Keratinocyte (primary cell): ENCODE measurements around the gene UXS1. TPM values are rescaled to one million over a fixed set of nuclear protein-coding genes. Genes with fewer than 3 reads are reported as not detected.

Experiments
- DNase-seq: peaks from one replicate; pipeline ENCODE4 v3.0.0-alpha.2; 2011; ENCODE audit warnings: low read depth, missing footprints, low spot score
- FAIRE-seq: peaks from 2 replicates; lab custom pipeline; 2011; peaks lifted over from hg19 to GRCh38; lab: Jason Lieb, UNC
- H2AFZ ChIP-seq: 2 replicates; pipeline ENCODE4 v1.6.0; 2012; ENCODE audit warnings: low read length, control low read depth, inconsistent platforms; ENCODE audit not compliant: control insufficient read depth
- H3K27ac ChIP-seq: 2 replicates; pipeline ENCODE4 v1.5.1; 2011; ENCODE audit warnings: low read length; ENCODE audit not compliant: control insufficient read depth, insufficient read depth
- H3K27me3 ChIP-seq: 3 replicates; pipeline ENCODE4 v1.6.0; 2011; ENCODE audit warnings: low read length; ENCODE audit not compliant: control insufficient read depth, insufficient read depth; ENCODE audit errors: extremely low read depth
- H3K36me3 ChIP-seq, 2 experiments: 2 replicates in 1 of 2; 3 replicates in 1 of 2; pipeline ENCODE4 v1.5.1; 2011; ENCODE audit warnings: low read length in 2 of 2, mild to moderate bottlenecking in 1 of 2; ENCODE audit not compliant: control insufficient read depth in 2 of 2, insufficient read depth in 2 of 2; ENCODE audit errors: extremely low read depth in 1 of 2
- H3K4me1 ChIP-seq: 3 replicates; pipeline ENCODE4 v1.5.1; 2011; ENCODE audit warnings: low read length; ENCODE audit not compliant: control insufficient read depth, insufficient read depth; ENCODE audit errors: extremely low read depth
- H3K4me2 ChIP-seq: 3 replicates; pipeline ENCODE4 v1.6.0; 2011; ENCODE audit warnings: low read depth, low read length; ENCODE audit not compliant: control insufficient read depth, insufficient read depth; ENCODE audit errors: extremely low read depth
- H3K4me3 ChIP-seq, 3 experiments: fragments of 200-600 bp in 1 of 3; sonication (generic) in 1 of 3; 2 replicates in 2 of 3; 3 replicates in 1 of 3; pipeline ENCODE4 v1.5.1; 2011 to 2016; ENCODE audit warnings: low read length in 3 of 3, mild to moderate bottlenecking in 3 of 3, control low read depth in 2 of 3, inconsistent platforms in 1 of 3, low read depth in 1 of 3, mixed read lengths in 1 of 3, mixed run types in 1 of 3, moderate library complexity in 1 of 3; ENCODE audit not compliant: control insufficient read depth in 2 of 3, insufficient read depth in 2 of 3; ENCODE audit errors: extremely low read depth in 1 of 3
- H3K79me2 ChIP-seq: 2 replicates; pipeline ENCODE4 v1.6.0; 2012; ENCODE audit warnings: low read length; ENCODE audit not compliant: control insufficient read depth, insufficient read depth
- H3K9ac ChIP-seq: 3 replicates; pipeline ENCODE4 v1.6.0; 2011; ENCODE audit warnings: low read length; ENCODE audit not compliant: control insufficient read depth, insufficient read depth; ENCODE audit errors: extremely low read depth
- H3K9me1 ChIP-seq: 3 replicates; pipeline ENCODE4 v1.6.0; 2011; ENCODE audit warnings: low read length; ENCODE audit not compliant: control insufficient read depth, insufficient read depth; ENCODE audit errors: extremely low read depth
- H3K9me3 ChIP-seq: 2 replicates; pipeline ENCODE4 v1.5.1; 2012; ENCODE audit warnings: low read depth, low read length; ENCODE audit not compliant: control insufficient read depth
- H4K20me1 ChIP-seq: 3 replicates; pipeline ENCODE4 v1.6.0; 2011; ENCODE audit warnings: low read length; ENCODE audit not compliant: control insufficient read depth, insufficient read depth; ENCODE audit errors: extremely low read depth
- CTCF ChIP-seq, 3 experiments: IDR thresholded peaks in 1 of 3; conservative IDR thresholded peaks in 1 of 3; optimal IDR thresholded peaks in 1 of 3; 2 replicates in 2 of 3; 3 replicates in 1 of 3; pipeline versions ENCODE3 to v1.5.1; 2011; ENCODE audit warnings: low read length in 3 of 3, mild to moderate bottlenecking in 3 of 3, moderate library complexity in 2 of 3, control low read depth in 1 of 3, inconsistent platforms in 1 of 3; ENCODE audit not compliant: insufficient read depth in 2 of 3; ENCODE audit errors: extremely low read depth in 1 of 3
- EZH2 ChIP-seq: IDR thresholded peaks from one replicate; pipeline ENCODE4 v1.6.1; 2012; ENCODE audit warnings: inconsistent platforms, mild to moderate bottlenecking, low read length, moderate library complexity
- dilution Hi-C: fragments of 300-500 bp; cut with MboI; formaldehyde crosslinking; loops from one replicate; pipeline ENCODE4 v1.7.0; 2020; ENCODE audit warnings: low sequenced_read_pairs; ENCODE audit not compliant: extremely low pct_ligation_motif_present
- polyA plus RNA-seq, 5 experiments: library from polyadenylated mRNA; depleted of rRNA in 3 of 5; stranded (reverse) in 3 of 5; stranded (forward) in 1 of 5; unstranded in 1 of 5; fragments of >200 nt; gene quantifications; 1 replicate in 1 of 5; 2 replicates in 3 of 5; 3 replicates in 1 of 5; pipeline versions ENCODE4 v1.2.1 to v1.2.3, GENCODE V29; 2011 to 2012; ENCODE audit warnings: missing spikeins in 2 of 5, low read depth in 1 of 5, low replicate concordance in 1 of 5

Gene UXS1
- polyA plus RNA-seq, 1 donor (not counting 4 experiments of a cell fraction or from before 2014, with no cell fraction given) = 43.5 TPM

GRCh38 chr2:106116248-106116647 is 77.9 kb downstream of the UXS1 start:
- TF ChIP-seq CTCF (optimal IDR thresholded peaks at IDR 0.05 in 1 of 3, IDR thresholded peaks at IDR 0.05 in 1 of 3, conservative IDR thresholded peaks at IDR 0.05 in 1 of 3; ENCODE audit: extremely low read depth in 1 of 3, insufficient read depth in 2 of 3, low read length in 3 of 3) = no peak
- TF ChIP-seq EZH2 = no peak
- Histone ChIP-seq H3K9me3 (no peaks in the 10 kb centered on the region), H3K36me3 (peaks cover 5 to 21% of the 10 kb centered on the region in 2 experiments), H4K20me1 (no peaks in the 10 kb centered on the region), H3K9me1 (no peaks in the 10 kb centered on the region), H3K9ac (no peak overlapping the region), H2AFZ (no peak overlapping the region), H3K4me3 (no peak overlapping the region), H3K27ac (no peak overlapping the region), H3K79me2 (no peaks in the 10 kb centered on the region), H3K4me2 (no peak overlapping the region), H3K4me1 (no peaks in the 10 kb centered on the region), H3K27me3 (no peaks in the 10 kb centered on the region)
- dilution Hi-C loops = no loop called here
- no peak for DNase-seq
- no peak for FAIRE-seq

GRCh38 chr2:106115665-106116064 is 78.4 kb downstream of the UXS1 start:
- Histone ChIP-seq H3K27ac (no peak overlapping the region), H3K36me3 (peaks cover 6 to 24% of the 10 kb centered on the region in 2 experiments), H3K27me3 (no peaks in the 10 kb centered on the region), H3K79me2 (no peaks in the 10 kb centered on the region), H3K4me3 (no peak overlapping the region), H3K9me1 (no peaks in the 10 kb centered on the region), H2AFZ (no peak overlapping the region), H3K4me2 (no peak overlapping the region), H3K9me3 (no peaks in the 10 kb centered on the region), H4K20me1 (no peaks in the 10 kb centered on the region), H3K9ac (no peak overlapping the region), H3K4me1 (no peaks in the 10 kb centered on the region)
- TF ChIP-seq CTCF (optimal IDR thresholded peaks at IDR 0.05 in 1 of 3, IDR thresholded peaks at IDR 0.05 in 1 of 3, conservative IDR thresholded peaks at IDR 0.05 in 1 of 3; ENCODE audit: extremely low read depth in 1 of 3, insufficient read depth in 2 of 3, low read length in 3 of 3) = no peak
- no peak for TF ChIP-seq EZH2
- dilution Hi-C loops = no loop called here
- no peak for DNase-seq
- no peak for FAIRE-seq
